GM18868 (cell line): Measurements from ENCODE around the gene CACNA1D.

Experiments used
- ATAC-seq: cut with Tn5 transposase; IDR thresholded peaks from one replicate; pipeline ENCODE4 v1.9.1; 2021; ENCODE audit warnings: mild to moderate bottlenecking, moderate library complexity; ENCODE audit not compliant: unreplicated experiment

CACNA1D gene

GRCh38 chr3:53677413-53677812 is 183.0 kb downstream of the CACNA1D start:
- ATAC-seq, result no peak

- ATAC-seq, result no peak
These were observed 185.6 kb downstream of the CACNA1D start for GRCh38 chr3:53680028-53680427.

GRCh38 chr3:53682807-53683206 is 188.4 kb downstream of the CACNA1D start:
- ATAC-seq, result no peak

- no peak for ATAC-seq
These were observed 193.7 kb downstream of the CACNA1D start for GRCh38 chr3:53688066-53688465.

- no peak for ATAC-seq
These were observed 194.6 kb downstream of the CACNA1D start for GRCh38 chr3:53688989-53689388.

GRCh38 chr3:53689681-53690080 is 195.3 kb downstream of the CACNA1D start:
- ATAC-seq, result no peak

- ATAC-seq, result no peak
These were observed 196.1 kb downstream of the CACNA1D start for GRCh38 chr3:53690521-53690920.

GRCh38 chr3:53691349-53691748 is 196.9 kb downstream of the CACNA1D start:
- ATAC-seq, result no peak

GRCh38 chr3:53691885-53692284 is 197.5 kb downstream of the CACNA1D start:
- no peak for ATAC-seq

- ATAC-seq, result no peak
These were observed 199.0 kb downstream of the CACNA1D start for GRCh38 chr3:53693451-53693850.

- ATAC-seq, result no peak
These were observed 199.6 kb downstream of the CACNA1D start for GRCh38 chr3:53694046-53694445.

- no peak for ATAC-seq
These were observed 200.4 kb downstream of the CACNA1D start for GRCh38 chr3:53694666-53695323.

GRCh38 chr3:53695324-53695690 is 200.9 kb downstream of the CACNA1D start:
- no peak for ATAC-seq

GRCh38 chr3:53696401-53697172 is 202.2 kb downstream of the CACNA1D start:
- no peak for ATAC-seq

- ATAC-seq, result no peak
These were observed 206.0 kb downstream of the CACNA1D start for GRCh38 chr3:53700441-53700840.

GRCh38 chr3:53702776-53703530 is 208.5 kb downstream of the CACNA1D start:
- ATAC-seq, result no peak

- no peak for ATAC-seq
These were observed 209.4 kb downstream of the CACNA1D start for GRCh38 chr3:53703630-53704362.

GRCh38 chr3:53704363-53704725 is 209.9 kb downstream of the CACNA1D start:
- no peak for ATAC-seq

- ATAC-seq, result no peak
These were observed 210.8 kb downstream of the CACNA1D start for GRCh38 chr3:53705024-53705745.

- ATAC-seq, result no peak
These were observed 211.4 kb downstream of the CACNA1D start for GRCh38 chr3:53705774-53706173.

GRCh38 chr3:53707222-53707621 is 212.8 kb downstream of the CACNA1D start:
- ATAC-seq, result no peak
